GM12878 (cell line): ENCODE results near the gene DCDC1.

Experiments used
- EZH2 ChIP-seq: IDR thresholded peaks from 2 replicates; pipeline ENCODE4 v1.6.1; 2012; ENCODE audit warnings: low read depth, mild to moderate bottlenecking, control low read depth, inconsistent platforms, low read length, borderline replicate concordance; ENCODE audit not compliant: control insufficient read depth
- FOXK2 ChIP-seq: fragments of 450-650 bp; IDR thresholded peaks from 2 replicates; pipeline ENCODE4 v1.6.1; 2017; ENCODE audit warnings: mild to moderate bottlenecking, moderate library complexity
- FOXM1 ChIP-seq: IDR thresholded peaks from 2 replicates; pipeline ENCODE4 v1.6.1; 2012; ENCODE audit warnings: low read depth, mild to moderate bottlenecking, inconsistent platforms, low read length, moderate library complexity
- POLR2A ChIP-seq: IDR thresholded peaks from 2 replicates; pipeline ENCODE4 v1.6.1; 2011; ENCODE audit warnings: low read depth, mild to moderate bottlenecking, low read length
- POLR2AphosphoS5 ChIP-seq: IDR thresholded peaks from 2 replicates; pipeline ENCODE4 v1.6.1; 2011; ENCODE audit warnings: mild to moderate bottlenecking, low read length, inconsistent platforms
- TBL1XR1 ChIP-seq: IDR thresholded peaks from 2 replicates; pipeline ENCODE4 v1.6.1; 2012; ENCODE audit warnings: low read depth, low read length, improper control_type of control experiment
- TF ChIP-seq, protein P1 (sequence below), 3 experiments: IDR thresholded peaks in 2 of 3; conservative IDR thresholded peaks in 1 of 3; 2 replicates each; pipeline ENCODE4 v1.5.1; 2011; ENCODE audit warnings: low read depth in 3 of 3, low read length in 3 of 3, mild to moderate bottlenecking in 3 of 3, control low read depth in 2 of 3, moderate library complexity in 2 of 3, inconsistent platforms in 1 of 3, mixed read lengths in 1 of 3; ENCODE audit not compliant: control insufficient read depth in 2 of 3, insufficient read depth in 1 of 3; ENCODE audit errors: extremely low read depth in 1 of 3

DNA sequence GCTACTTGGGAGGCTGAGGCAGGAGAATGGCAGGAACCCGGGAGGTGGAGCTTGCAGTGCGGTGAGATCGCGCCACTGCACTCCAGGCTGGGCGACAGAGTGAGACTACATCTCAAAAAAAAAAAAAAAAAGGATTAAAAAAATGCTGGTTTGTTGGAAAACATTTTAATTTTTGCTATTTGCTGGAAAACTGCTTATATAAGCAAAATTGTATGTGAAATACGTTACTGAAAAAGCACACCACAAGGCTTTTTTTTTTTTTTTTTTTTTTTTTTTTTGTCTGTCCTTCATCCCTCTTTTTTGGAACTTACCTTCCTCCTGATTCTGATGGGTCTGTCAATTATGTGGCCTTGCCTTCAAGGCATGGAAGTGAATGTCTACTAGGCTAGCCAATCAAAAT, 40.8 kb downstream of the DCDC1 start:
- TF ChIP-seq, protein P1, sequence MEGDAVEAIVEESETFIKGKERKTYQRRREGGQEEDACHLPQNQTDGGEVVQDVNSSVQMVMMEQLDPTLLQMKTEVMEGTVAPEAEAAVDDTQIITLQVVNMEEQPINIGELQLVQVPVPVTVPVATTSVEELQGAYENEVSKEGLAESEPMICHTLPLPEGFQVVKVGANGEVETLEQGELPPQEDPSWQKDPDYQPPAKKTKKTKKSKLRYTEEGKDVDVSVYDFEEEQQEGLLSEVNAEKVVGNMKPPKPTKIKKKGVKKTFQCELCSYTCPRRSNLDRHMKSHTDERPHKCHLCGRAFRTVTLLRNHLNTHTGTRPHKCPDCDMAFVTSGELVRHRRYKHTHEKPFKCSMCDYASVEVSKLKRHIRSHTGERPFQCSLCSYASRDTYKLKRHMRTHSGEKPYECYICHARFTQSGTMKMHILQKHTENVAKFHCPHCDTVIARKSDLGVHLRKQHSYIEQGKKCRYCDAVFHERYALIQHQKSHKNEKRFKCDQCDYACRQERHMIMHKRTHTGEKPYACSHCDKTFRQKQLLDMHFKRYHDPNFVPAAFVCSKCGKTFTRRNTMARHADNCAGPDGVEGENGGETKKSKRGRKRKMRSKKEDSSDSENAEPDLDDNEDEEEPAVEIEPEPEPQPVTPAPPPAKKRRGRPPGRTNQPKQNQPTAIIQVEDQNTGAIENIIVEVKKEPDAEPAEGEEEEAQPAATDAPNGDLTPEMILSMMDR (IDR thresholded peaks at IDR 0.05 in 2 of 3, conservative IDR thresholded peaks at IDR 0.05 in 1 of 3; ENCODE audit: control insufficient read depth in 2 of 3, extremely low read depth in 1 of 3, insufficient read depth in 1 of 3, low read depth in 3 of 3, low read length in 3 of 3) = no peak
- TF ChIP-seq EZH2 = no peak
- no peak for TF ChIP-seq FOXM1
- no peak for TF ChIP-seq FOXK2
- no peak for TF ChIP-seq TBL1XR1
- TF ChIP-seq POLR2AphosphoS5 = no peak
- TF ChIP-seq POLR2A = no peak
